ENCODE data around the gene ZNF346. TPM values are rescaled to one million over a fixed set of nuclear protein-coding genes. Genes with fewer than 3 reads are reported as not detected.
A peak's percentile ranks its signal among the peaks of the same experiment; 100 is the strongest.

ZNF346 gene
- total and polyA plus RNA-seq, 2 of the 13 experiments (the other 11 are each of a cell fraction or from before 2014, with no cell fraction given): 8.6 to 19.4 TPM

- TF ChIP-seq CTCF (CRISPR knock-in tag; IDR thresholded peaks at IDR 0.05) (peak; percentile 87), RXRB (CRISPR knock-in tag; IDR thresholded peaks at IDR 0.05; ENCODE audit: borderline replicate concordance) (peak; percentile 11; the same call in 1 of the 2 replicates), MED1 (CRISPR knock-in tag; IDR thresholded peaks at IDR 0.05) (peak; percentile 43), ZNF33B (CRISPR knock-in tag; IDR thresholded peaks at IDR 0.05) (no peak), XRCC5 (optimal IDR thresholded peaks at IDR 0.05; ENCODE audit: low read length) (peak; percentile 57), PRDM10 (CRISPR knock-in tag; IDR thresholded peaks at IDR 0.05; ENCODE audit: low read depth) (0 out of 2 replicates have a peak, but pooled peaks have one; percentile 15), ZNF784 (CRISPR knock-in tag; IDR thresholded peaks at IDR 0.05; ENCODE audit: borderline replicate concordance) (0 out of 2 replicates have a peak, but pooled peaks have one; percentile 22), FIP1L1 (IDR thresholded peaks at IDR 0.05; ENCODE audit: borderline replicate concordance, insufficient read depth, low read depth, low read length) (no peak), ZSCAN22 (CRISPR knock-in tag; IDR thresholded peaks at IDR 0.05) (no peak), HMGXB4 (CRISPR knock-in tag; IDR thresholded peaks at IDR 0.05; ENCODE audit: borderline replicate concordance in 1 of 2, low read depth in 1 of 2) (0 out of 4 replicates have a peak, but pooled peaks of 1 of the 2 experiments have one; percentile 30), ZNF614 (CRISPR knock-in tag; IDR thresholded peaks at IDR 0.05; ENCODE audit: borderline replicate concordance) (0 out of 2 replicates have a peak, but pooled peaks have one; percentile 53), ZNF644 (CRISPR knock-in tag; IDR thresholded peaks at IDR 0.05; ENCODE audit: low read depth) (no peak), HOXA9 (CRISPR knock-in tag; IDR thresholded peaks at IDR 0.05; ENCODE audit: borderline replicate concordance) (no peak), ZNF468 (CRISPR knock-in tag; IDR thresholded peaks at IDR 0.05) (no peak), STAG1 (CRISPR knock-in tag; IDR thresholded peaks at IDR 0.05) (peak; percentile 87), ZNF138 (CRISPR knock-in tag; IDR thresholded peaks at IDR 0.05; ENCODE audit: low read depth) (no peak), HDAC6 (IDR thresholded peaks at IDR 0.05; ENCODE audit: low read depth, low read length) (no peak), FUBP1 (CRISPR knock-in tag; IDR thresholded peaks at IDR 0.05; ENCODE audit: borderline replicate concordance) (no peak)
Observed at GRCh38 chr5:177071666-177072385, 49.3 kb downstream of the ZNF346 start (continued).
